ENCODE data around the gene TXNDC16.

The TXNDC16 gene, protein sequence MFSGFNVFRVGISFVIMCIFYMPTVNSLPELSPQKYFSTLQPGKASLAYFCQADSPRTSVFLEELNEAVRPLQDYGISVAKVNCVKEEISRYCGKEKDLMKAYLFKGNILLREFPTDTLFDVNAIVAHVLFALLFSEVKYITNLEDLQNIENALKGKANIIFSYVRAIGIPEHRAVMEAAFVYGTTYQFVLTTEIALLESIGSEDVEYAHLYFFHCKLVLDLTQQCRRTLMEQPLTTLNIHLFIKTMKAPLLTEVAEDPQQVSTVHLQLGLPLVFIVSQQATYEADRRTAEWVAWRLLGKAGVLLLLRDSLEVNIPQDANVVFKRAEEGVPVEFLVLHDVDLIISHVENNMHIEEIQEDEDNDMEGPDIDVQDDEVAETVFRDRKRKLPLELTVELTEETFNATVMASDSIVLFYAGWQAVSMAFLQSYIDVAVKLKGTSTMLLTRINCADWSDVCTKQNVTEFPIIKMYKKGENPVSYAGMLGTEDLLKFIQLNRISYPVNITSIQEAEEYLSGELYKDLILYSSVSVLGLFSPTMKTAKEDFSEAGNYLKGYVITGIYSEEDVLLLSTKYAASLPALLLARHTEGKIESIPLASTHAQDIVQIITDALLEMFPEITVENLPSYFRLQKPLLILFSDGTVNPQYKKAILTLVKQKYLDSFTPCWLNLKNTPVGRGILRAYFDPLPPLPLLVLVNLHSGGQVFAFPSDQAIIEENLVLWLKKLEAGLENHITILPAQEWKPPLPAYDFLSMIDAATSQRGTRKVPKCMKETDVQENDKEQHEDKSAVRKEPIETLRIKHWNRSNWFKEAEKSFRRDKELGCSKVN

DNA sequence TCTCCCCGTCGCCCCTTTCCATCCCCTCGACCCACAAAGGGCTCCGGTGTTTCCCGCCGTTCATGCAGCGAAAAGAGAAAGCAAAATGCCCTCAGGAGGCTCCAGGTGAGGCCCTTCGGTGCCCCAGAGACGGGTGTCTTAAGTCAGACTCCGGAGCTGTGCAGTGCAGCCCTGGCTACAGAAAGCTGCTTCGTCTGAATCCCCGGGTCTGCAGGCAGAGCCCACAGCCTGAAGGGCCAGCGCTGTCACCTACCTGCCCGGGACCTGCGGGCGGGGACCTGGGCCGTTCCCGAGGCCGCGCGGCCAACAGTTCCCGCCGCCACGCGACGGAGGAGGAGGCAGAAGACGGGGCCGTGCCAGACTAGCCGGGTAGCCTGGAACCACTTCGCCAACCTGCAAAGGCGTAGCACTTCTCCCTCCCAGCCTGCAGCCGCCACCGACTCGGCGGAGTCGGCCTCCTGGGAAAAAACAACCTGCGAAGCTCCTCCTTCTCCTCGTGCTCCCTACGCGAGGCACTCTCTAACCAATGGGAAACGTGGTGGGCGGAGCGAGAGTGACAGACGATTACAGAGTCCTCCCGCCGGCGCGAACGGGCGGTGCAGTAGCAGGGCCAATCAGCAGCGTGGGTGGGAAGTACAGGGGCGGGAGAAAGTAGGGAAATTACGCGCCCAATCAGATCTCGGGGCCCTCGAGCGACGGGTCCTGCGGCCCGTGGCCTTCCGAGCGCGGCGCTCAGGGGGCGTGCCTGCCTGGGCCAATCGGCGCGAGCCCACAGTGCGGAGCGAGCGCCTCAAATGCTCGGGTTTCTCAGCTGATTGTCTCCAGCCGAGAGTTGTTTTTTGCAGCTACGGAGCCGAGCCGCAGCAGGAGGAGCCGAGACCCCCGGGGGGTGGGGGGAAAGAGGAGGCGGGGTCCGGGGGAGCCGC lies at the start of gene TXNDC16, which contains the start of gene GPR137C:
Gene TXNDC16 (minus strand): TSS at position 443 of the 926 bp plus-strand sequence. CDS start 8,948 bp downstream, outside the sequence.
Gene GPR137C (plus strand): TSS at position 774 of the 926 bp plus-strand sequence. CDS start 312 bp downstream, outside the sequence.
- TF ChIP-seq EZH2phosphoT487 (IDR thresholded peaks at IDR 0.05; ENCODE audit: low read depth) = no peak
- no peak for TF ChIP-seq CTCF (IDR thresholded peaks at IDR 0.05; ENCODE audit: low read depth, low read length)
- Histone ChIP-seq H3K4me2 (ENCODE audit: low read length) (peak within 1 kb of the TSS; percentile 96), H3K27ac (ENCODE audit: low read length) (peak within 1 kb of the TSS; percentile 25), H3K36me3 (replicated peaks; ENCODE audit: low read depth, low read length) (no peaks in the 10 kb centered on the region), H2AFZ (ENCODE audit: low read depth, low read length) (peak within 1 kb of the TSS; percentile 93), H3K27me3 (ENCODE audit: low read depth, low read length) (peaks cover 3% of the 10 kb centered on the region; the same call in 1 of the 2 replicates), H3K4me1 (ENCODE audit: low read length) (peaks cover 11% of the 10 kb centered on the region), H3K79me2 (ENCODE audit: low read length) (peaks cover 10% of the 10 kb centered on the region), H3K9me3 (ENCODE audit: insufficient read depth, low read length) (no peaks in the 10 kb centered on the region), H3K4me3 (ENCODE audit: low read length) (peak within 1 kb of the TSS; percentile 98), H3K9ac (ENCODE audit: low read length) (peak within 1 kb of the TSS; percentile 74), H4K20me1 (ENCODE audit: insufficient read depth, low read length) (no peaks in the 10 kb centered on the region)

GRCh38 chr14:52599974-52600373 lies 47.7 kb upstream of the TXNDC16 start:
- H3K4me3 ChIP-seq (ENCODE audit: low read length) = no peak overlapping the region
- no peaks in the 10 kb centered on the region for H3K4me1 ChIP-seq (ENCODE audit: low read length)
- H3K79me2 ChIP-seq (ENCODE audit: low read length) = no peaks in the 10 kb centered on the region
- no peak overlapping the region for H3K4me2 ChIP-seq (ENCODE audit: low read length)
- no peaks in the 10 kb centered on the region for H3K9me3 ChIP-seq (ENCODE audit: insufficient read depth, low read length)
- H3K27ac ChIP-seq (ENCODE audit: low read length) = no peak overlapping the region
- H4K20me1 ChIP-seq (ENCODE audit: insufficient read depth, low read length) = no peaks in the 10 kb centered on the region
- TF ChIP-seq EZH2phosphoT487 (IDR thresholded peaks at IDR 0.05; ENCODE audit: low read depth) = no peak
- no peak for TF ChIP-seq CTCF (IDR thresholded peaks at IDR 0.05; ENCODE audit: low read depth, low read length)
- no peaks in the 10 kb centered on the region for H3K27me3 ChIP-seq (ENCODE audit: low read depth, low read length)
- H3K36me3 ChIP-seq (replicated peaks; ENCODE audit: low read depth, low read length) = no peaks in the 10 kb centered on the region
- no peak overlapping the region for H3K9ac ChIP-seq (ENCODE audit: low read length)
- no peak overlapping the region for H2AFZ ChIP-seq (ENCODE audit: low read depth, low read length)

DNA sequence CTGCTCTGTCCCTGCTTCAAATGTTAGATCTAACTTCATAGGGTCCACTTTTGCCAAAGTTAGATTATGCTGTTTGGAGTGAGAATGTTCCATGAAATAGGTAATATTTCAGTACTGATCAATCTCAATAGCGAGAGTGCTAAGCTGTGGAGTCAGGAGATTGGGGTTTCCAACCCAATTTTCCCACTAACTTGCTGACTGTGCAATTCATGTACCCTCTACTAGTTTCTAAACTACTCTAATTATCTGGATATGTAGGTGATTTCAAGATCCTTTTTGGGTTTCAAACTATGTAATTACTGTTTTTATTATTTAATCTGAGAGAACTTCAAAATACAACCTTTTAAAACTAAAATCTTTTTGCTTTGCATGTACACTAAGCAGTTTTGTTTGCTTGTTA lies 46.3 kb upstream of the TXNDC16 start:
- Histone ChIP-seq H3K4me2 (ENCODE audit: low read length) (no peak overlapping the region), H2AFZ (ENCODE audit: low read depth, low read length) (no peak overlapping the region), H3K27ac (ENCODE audit: low read length) (no peak overlapping the region), H3K36me3 (replicated peaks; ENCODE audit: low read depth, low read length) (no peaks in the 10 kb centered on the region), H4K20me1 (ENCODE audit: insufficient read depth, low read length) (no peaks in the 10 kb centered on the region), H3K79me2 (ENCODE audit: low read length) (no peaks in the 10 kb centered on the region), H3K9ac (ENCODE audit: low read length) (no peak overlapping the region), H3K27me3 (ENCODE audit: low read depth, low read length) (no peaks in the 10 kb centered on the region), H3K4me1 (ENCODE audit: low read length) (no peaks in the 10 kb centered on the region), H3K9me3 (ENCODE audit: insufficient read depth, low read length) (no peaks in the 10 kb centered on the region), H3K4me3 (ENCODE audit: low read length) (no peak overlapping the region)
- TF ChIP-seq EZH2phosphoT487 (IDR thresholded peaks at IDR 0.05; ENCODE audit: low read depth) (no peak), CTCF (IDR thresholded peaks at IDR 0.05; ENCODE audit: low read depth, low read length) (no peak)

All from OCI-LY3 (cell line).